Neural cell (in vitro differentiated cells): ENCODE measurements around the gene PDS5A.

Experiments
- CTCF ChIP-seq: fragments of 450-650 bp; IDR thresholded peaks from 2 replicates; pipeline ENCODE4 v1.5.1; 2014; ENCODE audit warnings: antibody characterized with exemption, mild to moderate bottlenecking, moderate library complexity; ENCODE audit not compliant: poor library complexity, severe bottlenecking
- EZH2 ChIP-seq: fragments of 200-600, 300-800 bp; shearing (Covaris generic), sonication (generic); IDR thresholded peaks from 2 replicates; pipeline ENCODE4 v1.6.1; 2014; ENCODE audit warnings: antibody characterized with exemption, low read length, borderline replicate concordance, mild to moderate bottlenecking; ENCODE audit not compliant: insufficient read depth, poor library complexity, severe bottlenecking
- REST ChIP-seq: IDR thresholded peaks from 2 replicates; pipeline ENCODE4 v1.6.1; 2012; ENCODE audit warnings: borderline replicate concordance

- TF ChIP-seq REST (no peak), EZH2 (no peak), CTCF (no peak)
These were observed 163.1 kb downstream of the PDS5A start for GRCh38 chr4:39814403-39815185.
